ENCODE results near the gene GULP1.

GULP1 gene

DNA sequence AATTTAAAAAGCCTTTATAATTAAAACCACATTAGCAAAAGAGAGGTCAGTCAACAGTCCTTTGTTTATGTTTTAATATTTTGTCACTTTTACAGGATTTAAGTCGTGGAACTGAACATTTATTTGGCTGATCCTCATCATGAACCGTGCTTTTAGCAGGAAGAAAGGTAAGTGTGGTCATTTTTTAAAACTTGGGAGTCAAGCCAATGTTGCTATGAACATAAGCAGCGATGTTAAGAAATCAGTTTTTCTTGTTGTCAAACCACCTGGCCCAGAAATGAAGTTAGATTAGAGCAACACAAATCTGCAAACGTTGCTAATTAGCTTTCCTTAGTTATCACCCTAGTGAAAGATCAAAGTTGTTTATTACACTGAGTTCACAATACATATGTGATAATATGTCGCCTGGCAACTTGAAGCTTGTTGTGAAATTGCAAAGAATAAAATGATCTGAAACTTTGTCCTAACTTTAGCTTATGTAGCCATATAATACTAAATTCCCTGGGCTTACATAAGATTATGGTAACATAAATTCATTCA, 186.0 kb downstream of the GULP1 start:
- Histone ChIP-seq H2BK5ac (ENCODE audit: low read length) (no peak overlapping the region), H3K27ac (replicated peaks; ENCODE audit: low read length) (no peak overlapping the region), H2AFZ (ENCODE audit: low read length) (no peak overlapping the region), H3K9me3 (replicated peaks in 1 of 2; ENCODE audit: control insufficient read depth in 2 of 2, insufficient read depth in 1 of 2, low read depth in 1 of 2, low read length in 2 of 2) (peaks cover 0 to 4% of the 10 kb centered on the region in 2 donors), H3K14ac (ENCODE audit: low read length) (no peak overlapping the region), H3K79me1 (ENCODE audit: low read depth, low read length) (no peaks in the 10 kb centered on the region), H3K4me2 (ENCODE audit: insufficient read depth, low read length, poor library complexity, severe bottlenecking) (no peak overlapping the region), H2AK5ac (ENCODE audit: low read depth, low read length) (no peak overlapping the region), H2BK15ac (ENCODE audit: low read length) (no peak overlapping the region), H3K36me3 (replicated peaks in 1 of 2; ENCODE audit: control insufficient read depth in 2 of 2, insufficient read depth in 2 of 2, low read length in 2 of 2) (no peaks in the 10 kb centered on the region), H2BK120ac (ENCODE audit: low read depth, low read length) (no peak overlapping the region), H3K18ac (ENCODE audit: low read length) (no peak overlapping the region), H3K27me3 (ENCODE audit: control insufficient read depth in 3 of 3, insufficient read depth in 3 of 3, low read depth in 1 of 3, low read length in 3 of 3) (no peaks in the 10 kb centered on the region), H3K4me3 (ENCODE audit: low read length in 2 of 2) (no peak overlapping the region), H3K9ac (ENCODE audit: low read depth, low read length, poor library complexity) (no peak overlapping the region), H3K4ac (ENCODE audit: low read length) (no peak overlapping the region), H4K8ac (ENCODE audit: low read depth, low read length) (no peak overlapping the region), H3K23ac (ENCODE audit: low read depth, low read length, poor library complexity) (no peak overlapping the region), H4K91ac (ENCODE audit: low read depth, low read length, poor library complexity) (no peak overlapping the region), H3K4me1 (ENCODE audit: control insufficient read depth in 2 of 2, insufficient read depth in 1 of 2, low read depth in 1 of 2, low read length in 2 of 2) (peaks cover 0 to 10% of the 10 kb centered on the region in 2 donors), H2BK12ac (ENCODE audit: low read length) (no peak overlapping the region)
- WGBS, 2 donors (ENCODE audit: extremely low coverage in 2 of 2, insufficient read length in 2 of 2, insufficient replicate concordance in 1 of 2) = no CpG with 5 or more reads among the region's 5 CpGs
- no peak for DNase-seq (ENCODE audit: low spot score)

DNA sequence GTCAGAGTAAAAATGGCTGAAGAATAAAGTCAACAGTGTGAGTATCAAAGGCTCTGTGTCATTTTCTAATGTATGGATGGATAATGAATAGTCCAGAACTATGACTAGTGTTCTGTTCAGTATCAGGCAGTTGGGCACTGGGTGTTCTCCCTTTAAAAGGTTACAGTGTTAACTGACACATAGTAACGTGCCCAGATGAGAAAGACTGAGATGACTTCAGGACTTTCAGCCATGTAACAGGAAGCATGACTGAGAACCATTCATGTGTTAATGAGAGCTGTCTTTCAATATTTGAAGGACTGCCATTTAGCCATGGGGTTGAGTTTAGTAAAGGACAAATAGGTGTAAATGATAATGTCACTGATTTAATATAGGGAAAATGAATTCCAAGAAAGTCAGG, 187.1 kb downstream of the GULP1 start:
- Histone ChIP-seq H3K9me3 (replicated peaks in 1 of 2; ENCODE audit: control insufficient read depth in 2 of 2, insufficient read depth in 1 of 2, low read depth in 1 of 2, low read length in 2 of 2) (peaks cover 0 to 4% of the 10 kb centered on the region in 2 donors), H3K14ac (ENCODE audit: low read length) (no peak overlapping the region), H2AFZ (ENCODE audit: low read length) (no peak overlapping the region), H3K27me3 (ENCODE audit: control insufficient read depth in 3 of 3, insufficient read depth in 3 of 3, low read depth in 1 of 3, low read length in 3 of 3) (no peaks in the 10 kb centered on the region), H3K9ac (ENCODE audit: low read depth, low read length, poor library complexity) (no peak overlapping the region), H2AK5ac (ENCODE audit: low read depth, low read length) (no peak overlapping the region), H3K4ac (ENCODE audit: low read length) (no peak overlapping the region), H4K91ac (ENCODE audit: low read depth, low read length, poor library complexity) (no peak overlapping the region), H2BK5ac (ENCODE audit: low read length) (no peak overlapping the region), H3K4me1 (ENCODE audit: control insufficient read depth in 2 of 2, insufficient read depth in 1 of 2, low read depth in 1 of 2, low read length in 2 of 2) (peaks cover 0 to 10% of the 10 kb centered on the region in 2 donors), H3K36me3 (replicated peaks in 1 of 2; ENCODE audit: control insufficient read depth in 2 of 2, insufficient read depth in 2 of 2, low read length in 2 of 2) (no peaks in the 10 kb centered on the region), H2BK120ac (ENCODE audit: low read depth, low read length) (no peak overlapping the region), H3K4me3 (ENCODE audit: low read length in 2 of 2) (no peak overlapping the region), H3K18ac (ENCODE audit: low read length) (no peak overlapping the region), H3K79me1 (ENCODE audit: low read depth, low read length) (no peaks in the 10 kb centered on the region), H4K8ac (ENCODE audit: low read depth, low read length) (no peak overlapping the region), H2BK15ac (ENCODE audit: low read length) (no peak overlapping the region), H3K4me2 (ENCODE audit: insufficient read depth, low read length, poor library complexity, severe bottlenecking) (no peak overlapping the region), H3K23ac (ENCODE audit: low read depth, low read length, poor library complexity) (no peak overlapping the region), H3K27ac (replicated peaks; ENCODE audit: low read length) (no peak overlapping the region), H2BK12ac (ENCODE audit: low read length) (no peak overlapping the region)
- no peak for DNase-seq (ENCODE audit: low spot score)
- WGBS, 2 donors (ENCODE audit: extremely low coverage in 2 of 2, insufficient read length in 2 of 2, insufficient replicate concordance in 1 of 2) = no CpG with 5 or more reads among the region's 1 CpG

DNA sequence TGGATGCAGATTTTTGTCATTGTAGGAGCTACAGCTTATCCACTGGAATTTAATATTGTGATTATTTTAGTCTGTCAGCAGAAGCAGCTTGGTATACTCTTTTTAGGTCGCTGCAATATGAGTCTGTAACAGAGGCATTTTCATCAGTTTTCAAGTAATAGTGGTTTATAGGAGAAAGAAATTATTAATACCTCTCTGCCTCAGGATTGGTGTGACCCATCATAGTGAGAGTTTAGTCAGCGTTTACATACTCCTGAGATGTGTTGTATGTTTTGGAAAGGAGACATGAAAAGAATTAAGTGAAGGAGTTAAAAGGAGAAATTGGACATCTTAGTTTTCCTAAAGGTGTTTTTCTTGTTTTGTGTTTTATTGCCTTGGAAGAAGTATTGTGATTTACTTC, 189.8 kb downstream of the GULP1 start:
- H3K36me3 ChIP-seq (replicated peaks in 1 of 2; ENCODE audit: control insufficient read depth in 2 of 2, insufficient read depth in 2 of 2, low read length in 2 of 2) = no peaks in the 10 kb centered on the region
- no peak overlapping the region for H3K9ac ChIP-seq (ENCODE audit: low read depth, low read length, poor library complexity)
- no peaks in the 10 kb centered on the region for H3K9me3 ChIP-seq (replicated peaks in 1 of 2; ENCODE audit: control insufficient read depth in 2 of 2, insufficient read depth in 1 of 2, low read depth in 1 of 2, low read length in 2 of 2)
- H3K4me1 ChIP-seq (ENCODE audit: control insufficient read depth in 2 of 2, insufficient read depth in 1 of 2, low read depth in 1 of 2, low read length in 2 of 2) = peaks cover 0 to 10% of the 10 kb centered on the region in 2 donors
- H2BK5ac ChIP-seq (ENCODE audit: low read length) = no peak overlapping the region
- DNase-seq (ENCODE audit: low spot score) = no peak
- H4K91ac ChIP-seq (ENCODE audit: low read depth, low read length, poor library complexity) = no peak overlapping the region
- no peak overlapping the region for H3K27ac ChIP-seq (replicated peaks; ENCODE audit: low read length)
- H3K79me1 ChIP-seq (ENCODE audit: low read depth, low read length) = no peaks in the 10 kb centered on the region
- no peak overlapping the region for H3K4me2 ChIP-seq (ENCODE audit: insufficient read depth, low read length, poor library complexity, severe bottlenecking)
- WGBS, 2 donors (ENCODE audit: extremely low coverage in 2 of 2, insufficient read length in 2 of 2, insufficient replicate concordance in 1 of 2) = no CpG with 5 or more reads among the region's 2 CpGs
- no peak overlapping the region for H2BK12ac ChIP-seq (ENCODE audit: low read length)
- no peak overlapping the region for H4K8ac ChIP-seq (ENCODE audit: low read depth, low read length)
- no peak overlapping the region for H2AFZ ChIP-seq (ENCODE audit: low read length)
- no peak overlapping the region for H3K18ac ChIP-seq (ENCODE audit: low read length)
- no peak overlapping the region for H2AK5ac ChIP-seq (ENCODE audit: low read depth, low read length)
- no peak overlapping the region for H3K14ac ChIP-seq (ENCODE audit: low read length)
- no peak overlapping the region for H3K4me3 ChIP-seq (ENCODE audit: low read length in 2 of 2)
- no peak overlapping the region for H3K4ac ChIP-seq (ENCODE audit: low read length)
- no peak overlapping the region for H2BK15ac ChIP-seq (ENCODE audit: low read length)
- H3K27me3 ChIP-seq (ENCODE audit: control insufficient read depth in 3 of 3, insufficient read depth in 3 of 3, low read depth in 1 of 3, low read length in 3 of 3) = no peaks in the 10 kb centered on the region
- H2BK120ac ChIP-seq (ENCODE audit: low read depth, low read length) = no peak overlapping the region
- H3K23ac ChIP-seq (ENCODE audit: low read depth, low read length, poor library complexity) = no peak overlapping the region

DNA sequence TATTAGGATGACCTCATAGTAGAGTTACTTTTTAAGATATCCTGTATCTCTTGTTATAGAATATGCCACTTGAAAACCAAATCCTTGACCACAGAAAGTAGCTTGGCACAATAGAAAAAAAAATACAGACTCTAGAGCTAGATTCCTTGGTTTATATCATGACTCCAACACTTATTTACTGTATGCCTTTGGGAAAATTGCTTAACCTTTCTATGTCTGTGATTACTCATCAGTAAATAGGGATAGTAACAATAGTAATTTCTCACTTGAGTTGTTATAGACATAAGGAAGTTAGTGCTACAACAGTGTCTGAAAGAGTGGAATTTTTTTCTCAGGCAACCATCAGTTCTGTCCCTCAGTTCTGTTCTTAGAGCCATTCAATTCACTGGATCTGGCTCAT, 193.8 kb downstream of the GULP1 start:
- no peak overlapping the region for H3K23ac ChIP-seq (ENCODE audit: low read depth, low read length, poor library complexity)
- H3K4me2 ChIP-seq (ENCODE audit: insufficient read depth, low read length, poor library complexity, severe bottlenecking) = no peak overlapping the region
- no peak overlapping the region for H2BK120ac ChIP-seq (ENCODE audit: low read depth, low read length)
- H3K27ac ChIP-seq (replicated peaks; ENCODE audit: low read length) = no peak overlapping the region
- H2AK5ac ChIP-seq (ENCODE audit: low read depth, low read length) = no peak overlapping the region
- no peak overlapping the region for H3K14ac ChIP-seq (ENCODE audit: low read length)
- H3K18ac ChIP-seq (ENCODE audit: low read length) = no peak overlapping the region
- H3K9ac ChIP-seq (ENCODE audit: low read depth, low read length, poor library complexity) = no peak overlapping the region
- no peak overlapping the region for H2BK5ac ChIP-seq (ENCODE audit: low read length)
- H2BK15ac ChIP-seq (ENCODE audit: low read length) = no peak overlapping the region
- peaks cover 0 to 17% of the 10 kb centered on the region in 2 donors for H3K36me3 ChIP-seq (replicated peaks in 1 of 2; ENCODE audit: control insufficient read depth in 2 of 2, insufficient read depth in 2 of 2, low read length in 2 of 2)
- H4K8ac ChIP-seq (ENCODE audit: low read depth, low read length) = no peak overlapping the region
- no peak overlapping the region for H2BK12ac ChIP-seq (ENCODE audit: low read length)
- H4K91ac ChIP-seq (ENCODE audit: low read depth, low read length, poor library complexity) = no peak overlapping the region
- no peaks in the 10 kb centered on the region for H3K27me3 ChIP-seq (ENCODE audit: control insufficient read depth in 3 of 3, insufficient read depth in 3 of 3, low read depth in 1 of 3, low read length in 3 of 3)
- H2AFZ ChIP-seq (ENCODE audit: low read length) = no peak overlapping the region
- no peak overlapping the region for H3K4ac ChIP-seq (ENCODE audit: low read length)
- H3K9me3 ChIP-seq (replicated peaks in 1 of 2; ENCODE audit: control insufficient read depth in 2 of 2, insufficient read depth in 1 of 2, low read depth in 1 of 2, low read length in 2 of 2) = peaks cover 0 to 3% of the 10 kb centered on the region in 2 donors
- no peaks in the 10 kb centered on the region for H3K79me1 ChIP-seq (ENCODE audit: low read depth, low read length)
- H3K4me3 ChIP-seq (ENCODE audit: low read length in 2 of 2) = no peak overlapping the region
- no peak for DNase-seq (ENCODE audit: low spot score)
- H3K4me1 ChIP-seq (ENCODE audit: control insufficient read depth in 2 of 2, insufficient read depth in 1 of 2, low read depth in 1 of 2, low read length in 2 of 2) = no peaks in the 10 kb centered on the region

Measured in neuronal stem cell (in vitro differentiated cells).